HG02884 (cell line): ENCODE data around the gene PDZRN4.

Source experiments
- ATAC-seq: cut with Tn5 transposase; IDR thresholded peaks from one replicate; pipeline ENCODE4 v1.9.1; 2021; ENCODE audit warnings: mild to moderate bottlenecking, moderate library complexity; ENCODE audit not compliant: unreplicated experiment

PDZRN4 gene

GRCh38 chr12:41619705-41620104, 431.6 kb downstream of the PDZRN4 start:
- ATAC-seq: no peak

- ATAC-seq: no peak
These were observed 433.2 kb downstream of the PDZRN4 start for GRCh38 chr12:41621291-41621690.
